ENCODE measurements around the gene ADAM22. TPM values are rescaled to one million over a fixed set of nuclear protein-coding genes. Genes with fewer than 3 reads are reported as not detected.
A peak's percentile ranks its signal among the peaks of the same experiment; 100 is the strongest.

ADAM22 gene
- total RNA-seq, 1 donor from 2014 or later = 0.63 TPM

DNA sequence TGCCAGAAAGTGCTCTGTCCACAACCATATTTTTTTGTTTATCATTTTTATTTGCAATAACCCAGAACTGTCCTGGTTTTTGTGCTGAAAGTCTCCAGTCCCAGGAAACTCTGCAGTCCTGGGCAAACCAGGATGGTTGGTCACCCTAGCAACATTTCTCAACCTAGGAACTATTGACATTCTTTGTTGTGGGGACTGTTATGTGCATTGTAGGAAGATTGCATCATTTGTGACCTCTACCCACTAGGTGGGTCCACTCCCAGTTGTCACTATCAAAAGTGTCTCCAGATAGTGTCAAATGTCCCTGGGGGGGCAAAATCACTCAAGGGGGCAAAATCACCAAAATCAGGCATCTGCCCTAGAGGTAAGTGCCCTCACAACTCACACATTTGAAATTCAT lies 299.8 kb downstream of the ADAM22 start:
- TF ChIP-seq, protein P1, sequence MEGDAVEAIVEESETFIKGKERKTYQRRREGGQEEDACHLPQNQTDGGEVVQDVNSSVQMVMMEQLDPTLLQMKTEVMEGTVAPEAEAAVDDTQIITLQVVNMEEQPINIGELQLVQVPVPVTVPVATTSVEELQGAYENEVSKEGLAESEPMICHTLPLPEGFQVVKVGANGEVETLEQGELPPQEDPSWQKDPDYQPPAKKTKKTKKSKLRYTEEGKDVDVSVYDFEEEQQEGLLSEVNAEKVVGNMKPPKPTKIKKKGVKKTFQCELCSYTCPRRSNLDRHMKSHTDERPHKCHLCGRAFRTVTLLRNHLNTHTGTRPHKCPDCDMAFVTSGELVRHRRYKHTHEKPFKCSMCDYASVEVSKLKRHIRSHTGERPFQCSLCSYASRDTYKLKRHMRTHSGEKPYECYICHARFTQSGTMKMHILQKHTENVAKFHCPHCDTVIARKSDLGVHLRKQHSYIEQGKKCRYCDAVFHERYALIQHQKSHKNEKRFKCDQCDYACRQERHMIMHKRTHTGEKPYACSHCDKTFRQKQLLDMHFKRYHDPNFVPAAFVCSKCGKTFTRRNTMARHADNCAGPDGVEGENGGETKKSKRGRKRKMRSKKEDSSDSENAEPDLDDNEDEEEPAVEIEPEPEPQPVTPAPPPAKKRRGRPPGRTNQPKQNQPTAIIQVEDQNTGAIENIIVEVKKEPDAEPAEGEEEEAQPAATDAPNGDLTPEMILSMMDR (conservative IDR thresholded peaks at IDR 0.05; ENCODE audit: low read depth, low read length) = no peak
- no peak overlapping the region for H3K4me3 ChIP-seq (ENCODE audit: low read depth, low read length)
- DNase-seq (ENCODE audit: low read depth) = no peak

DNA sequence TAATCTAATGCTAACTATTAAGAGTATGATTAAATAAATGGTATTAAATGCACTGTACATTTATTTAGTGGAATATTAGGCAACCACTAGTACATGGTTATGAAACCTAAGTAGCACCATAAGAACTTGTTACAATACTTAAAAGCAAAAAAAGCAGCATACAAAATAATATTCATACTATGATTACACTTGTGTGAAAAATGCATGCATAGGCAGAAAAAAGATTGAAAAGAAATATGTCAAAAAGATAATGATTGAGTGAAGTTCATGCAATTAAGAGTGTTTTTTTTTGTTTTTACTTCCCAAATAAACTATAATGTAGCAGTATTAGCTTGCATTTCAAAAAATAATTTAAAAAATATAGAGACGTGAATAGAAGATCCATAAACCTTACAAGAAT lies 305.8 kb downstream of the ADAM22 start:
- TF ChIP-seq, protein P1 (conservative IDR thresholded peaks at IDR 0.05; ENCODE audit: low read depth, low read length) = no peak
- no peak overlapping the region for H3K4me3 ChIP-seq (ENCODE audit: low read depth, low read length)
- no peak for DNase-seq (ENCODE audit: low read depth)

DNA sequence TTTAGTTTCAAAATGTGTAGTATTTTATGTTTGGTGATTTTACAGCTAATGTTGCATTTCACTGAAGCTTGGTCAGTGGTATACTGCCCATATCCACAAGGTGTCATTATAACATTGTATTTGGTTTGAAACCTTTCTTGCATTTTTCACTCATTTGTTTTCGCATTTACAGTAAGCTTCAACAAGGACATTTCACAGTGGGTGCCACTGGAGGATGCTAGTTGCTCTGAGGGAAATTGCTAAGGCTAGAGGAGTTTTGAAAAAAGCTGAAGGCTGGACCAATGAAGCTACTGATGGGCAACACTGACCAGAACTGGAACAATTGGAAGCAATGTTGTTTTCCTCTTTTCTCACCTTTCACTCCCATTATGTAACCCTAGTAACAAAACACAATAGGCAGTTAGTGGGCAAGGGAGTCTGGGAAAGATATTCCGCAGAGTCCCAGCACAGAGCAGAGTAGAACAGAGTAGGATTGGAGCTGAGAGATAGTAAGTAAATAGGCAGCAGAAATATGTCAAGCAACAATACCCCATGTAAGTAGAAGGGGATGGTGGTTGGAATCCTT lies 309.4 kb downstream of the ADAM22 start:
- TF ChIP-seq, protein P1 (conservative IDR thresholded peaks at IDR 0.05; ENCODE audit: low read depth, low read length) = peak; percentile 90
- DNase-seq (ENCODE audit: low read depth) = peak; percentile 62
- no peak overlapping the region for H3K4me3 ChIP-seq (ENCODE audit: low read depth, low read length)

DNA sequence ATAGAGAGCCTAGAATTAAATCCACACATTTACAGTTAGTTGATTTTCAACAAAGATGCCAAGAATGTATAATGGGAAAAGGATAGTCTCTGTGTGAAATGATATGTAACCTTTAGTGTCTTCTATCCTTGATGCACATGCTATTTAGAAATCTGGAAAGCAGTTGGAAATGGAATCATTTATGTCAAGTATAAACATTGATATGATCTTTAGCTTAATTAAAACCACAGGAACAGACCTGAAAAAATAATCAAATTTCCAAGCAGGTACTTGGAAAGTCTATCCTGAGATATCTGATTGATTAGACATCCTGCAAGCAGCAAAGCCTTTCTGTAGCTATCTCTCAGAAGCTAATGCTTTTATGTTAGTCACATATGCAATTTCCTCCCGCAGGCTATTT lies 310.2 kb downstream of the ADAM22 start:
- no peak overlapping the region for H3K4me3 ChIP-seq (ENCODE audit: low read depth, low read length)
- DNase-seq (ENCODE audit: low read depth) = no peak
- TF ChIP-seq, protein P1 (conservative IDR thresholded peaks at IDR 0.05; ENCODE audit: low read depth, low read length) = no peak

Other genes with a start within 250 kb of the ADAM22 start
- 8.0 and 12.8 TPM in 2 replicates for gene SLC25A40, start 57.9 kb upstream of the ADAM22 start, total RNA-seq
- 52.1 and 60.5 TPM in 2 replicates for gene DBF4, start 57.8 kb upstream of the ADAM22 start, total RNA-seq